Right hindlimb (tissue), 1 donor: ENCODE results near the gene VPS4A.
"Not testable (repeated sequence)": the region's sequence is repeated elsewhere in the genome, so short reads cannot be mapped to it uniquely, and the experiment has no call there.

Experiments
- DNase-seq: peaks from one replicate; pipeline ENCODE4 v3.0.0-alpha.2; 2018

The VPS4A gene

DNA sequence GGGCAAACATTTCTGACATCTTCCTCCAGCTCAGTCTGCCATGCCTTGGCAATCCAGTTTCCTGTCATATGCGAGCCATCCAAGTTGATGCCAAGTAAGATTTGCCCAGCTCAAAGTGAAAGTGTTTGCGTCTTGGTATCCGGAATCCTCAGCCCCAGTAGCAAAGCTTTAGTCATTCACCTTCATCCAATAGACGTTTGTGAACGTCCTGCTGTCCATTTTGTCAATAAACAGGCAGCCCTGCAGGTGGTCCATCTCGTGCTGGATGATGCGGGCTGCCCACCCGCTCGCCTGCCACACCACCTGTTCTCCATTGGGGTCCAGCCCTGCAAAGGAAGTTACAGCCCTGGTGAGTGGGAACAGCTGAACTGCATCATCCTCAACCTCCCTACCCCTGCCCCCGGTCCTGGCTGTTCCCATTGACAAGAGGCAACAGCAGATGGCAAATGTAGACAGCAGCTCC is 17.7 kb downstream of the VPS4A start:
- DNase-seq = no peak

DNA sequence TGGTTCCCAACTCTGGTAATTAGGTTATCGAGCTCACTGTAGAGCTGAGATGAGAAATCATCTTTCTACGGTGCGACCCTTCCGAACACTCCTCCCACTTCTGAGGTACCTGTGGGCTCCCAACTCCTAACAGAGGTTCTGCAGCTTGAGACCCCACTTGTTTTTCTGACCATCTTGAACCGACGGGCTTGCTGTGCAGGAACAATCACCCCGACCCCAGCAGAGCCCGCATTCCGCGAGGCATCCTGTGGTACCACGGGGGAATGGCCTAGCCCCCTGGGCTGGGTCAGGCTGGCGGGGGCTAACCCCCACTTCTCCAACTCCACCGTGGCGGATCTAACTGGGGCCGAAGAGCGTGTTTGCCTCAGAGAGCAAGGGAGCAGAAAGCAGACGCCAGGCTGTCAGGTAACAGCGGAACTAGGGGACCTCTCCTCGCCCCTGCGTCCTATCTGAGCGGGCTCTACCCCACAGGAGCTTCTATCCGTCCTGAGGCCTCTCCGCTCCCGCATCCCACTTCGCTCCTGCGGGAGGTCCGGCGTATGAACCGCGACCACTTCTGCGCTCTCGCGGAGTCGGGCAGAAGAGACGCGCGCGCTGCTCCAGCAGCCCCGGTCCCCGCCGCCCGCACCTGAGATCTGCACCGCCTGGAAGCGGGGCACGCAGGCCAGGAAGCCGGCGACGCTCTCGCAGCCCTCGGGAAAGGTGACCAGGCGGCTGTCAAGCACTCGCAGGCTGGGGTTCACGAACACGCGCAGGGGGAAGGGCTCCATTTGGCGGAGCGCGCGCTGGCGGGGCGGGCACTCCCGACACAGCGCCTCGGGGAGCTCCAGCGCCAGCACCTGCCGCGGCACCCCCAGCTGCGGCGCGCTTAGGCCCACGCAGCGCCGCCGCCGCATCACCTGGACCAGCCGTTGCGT is 18.5 kb downstream of the VPS4A start:
- DNase-seq = no peak

DNA sequence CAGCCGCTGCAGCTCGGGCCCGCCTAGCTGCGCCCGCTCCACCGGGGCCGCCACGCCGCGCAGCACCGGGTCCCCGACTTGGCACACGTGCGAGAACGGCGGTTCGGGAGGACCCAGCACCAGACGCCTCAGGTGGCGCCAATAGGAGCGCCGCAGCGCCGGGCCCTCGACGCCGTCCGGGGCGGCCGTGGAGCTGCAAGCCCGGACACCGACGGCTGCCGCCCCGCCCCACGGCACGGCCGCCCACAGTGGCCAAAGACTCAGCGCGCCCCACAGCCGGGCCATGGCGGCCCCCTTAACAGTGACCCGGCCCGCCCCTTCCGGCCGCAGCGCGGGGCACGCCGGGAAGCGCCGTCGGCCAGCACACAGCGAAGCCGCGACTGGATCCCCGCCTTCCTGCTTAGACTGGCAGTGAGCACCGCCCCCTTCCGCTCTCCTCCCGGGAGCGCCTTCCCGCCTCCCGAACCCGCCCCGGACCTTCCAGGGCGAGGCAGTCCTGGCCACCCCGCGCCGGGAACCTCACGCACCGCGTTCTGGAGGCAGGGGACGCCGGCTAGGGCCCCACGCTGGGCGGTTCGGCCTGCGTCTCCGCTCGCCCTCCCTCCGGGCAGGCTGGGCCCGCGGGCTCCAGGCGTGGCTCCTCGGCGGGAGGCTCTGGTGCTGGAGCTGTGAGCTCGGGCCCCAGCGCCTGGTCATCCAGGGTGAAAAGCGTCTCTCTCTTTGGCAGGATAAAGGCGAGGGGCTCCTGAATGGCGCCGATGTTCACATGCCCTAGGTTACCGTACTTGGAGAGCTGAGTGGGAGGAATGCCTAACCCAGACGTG is 19.3 kb downstream of the VPS4A start, which contains the start of gene PDF:
TSS of gene PDF (minus strand) at position 303 of the 824 bp plus-strand sequence. CDS start at position 285, 18 bp downstream.
- DNase-seq = peak; percentile 97

DNA sequence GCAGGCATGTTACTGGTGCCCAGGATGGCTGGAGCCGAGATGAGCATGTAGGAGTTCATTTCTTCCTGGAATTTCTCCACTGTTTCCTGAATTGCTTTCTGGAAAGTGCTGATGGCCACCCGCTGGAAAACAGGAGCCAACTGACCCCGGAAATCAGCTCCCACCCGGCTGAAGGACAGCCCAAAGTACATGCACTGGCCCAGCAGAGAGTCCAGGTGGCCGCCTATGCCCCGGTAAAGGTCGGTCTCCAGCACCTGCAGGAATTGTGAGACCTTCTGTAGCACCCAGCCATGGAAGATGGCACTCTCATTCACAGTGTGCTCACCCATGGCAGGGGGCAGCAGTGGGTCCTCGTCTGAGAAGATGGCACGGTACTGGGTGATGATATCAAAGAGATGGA is 23.5 kb downstream of the VPS4A start:
- DNase-seq = no peak

DNA sequence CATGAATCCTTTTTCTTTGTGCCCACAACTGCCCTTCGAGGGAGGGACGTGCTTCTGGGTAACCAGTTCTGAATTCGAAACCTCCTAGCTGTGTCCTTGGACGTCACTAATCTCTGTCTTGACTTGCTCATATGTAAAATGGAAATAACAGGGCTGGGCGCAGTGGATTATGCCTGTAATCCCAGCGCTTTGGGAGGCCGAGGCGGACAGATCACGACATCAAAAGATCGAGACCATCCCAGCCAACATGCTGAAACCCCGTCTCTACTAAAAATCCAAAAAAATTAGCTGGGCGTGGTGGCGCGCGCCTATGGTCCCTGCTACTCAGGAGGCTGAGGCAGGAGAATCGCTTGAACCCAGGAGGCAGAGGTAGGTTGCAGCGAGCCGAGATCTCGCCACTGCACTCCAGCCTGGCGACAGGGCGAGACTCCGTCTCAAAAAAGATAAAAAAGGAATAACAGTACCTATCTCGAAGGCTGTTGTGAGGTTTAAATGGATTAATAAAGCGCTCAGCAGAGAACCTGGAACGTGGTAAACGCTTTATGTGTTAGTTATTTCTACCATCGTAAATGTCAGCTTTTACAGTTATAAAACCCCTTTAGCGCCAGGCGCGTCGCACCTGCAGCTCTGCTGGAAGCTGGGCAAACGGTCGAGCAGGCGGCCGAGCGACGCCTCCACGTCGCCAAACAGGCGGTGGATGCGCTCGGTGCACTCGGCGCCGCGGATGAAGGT is 27.6 kb downstream of the VPS4A start:
- DNase-seq = no peak

DNA sequence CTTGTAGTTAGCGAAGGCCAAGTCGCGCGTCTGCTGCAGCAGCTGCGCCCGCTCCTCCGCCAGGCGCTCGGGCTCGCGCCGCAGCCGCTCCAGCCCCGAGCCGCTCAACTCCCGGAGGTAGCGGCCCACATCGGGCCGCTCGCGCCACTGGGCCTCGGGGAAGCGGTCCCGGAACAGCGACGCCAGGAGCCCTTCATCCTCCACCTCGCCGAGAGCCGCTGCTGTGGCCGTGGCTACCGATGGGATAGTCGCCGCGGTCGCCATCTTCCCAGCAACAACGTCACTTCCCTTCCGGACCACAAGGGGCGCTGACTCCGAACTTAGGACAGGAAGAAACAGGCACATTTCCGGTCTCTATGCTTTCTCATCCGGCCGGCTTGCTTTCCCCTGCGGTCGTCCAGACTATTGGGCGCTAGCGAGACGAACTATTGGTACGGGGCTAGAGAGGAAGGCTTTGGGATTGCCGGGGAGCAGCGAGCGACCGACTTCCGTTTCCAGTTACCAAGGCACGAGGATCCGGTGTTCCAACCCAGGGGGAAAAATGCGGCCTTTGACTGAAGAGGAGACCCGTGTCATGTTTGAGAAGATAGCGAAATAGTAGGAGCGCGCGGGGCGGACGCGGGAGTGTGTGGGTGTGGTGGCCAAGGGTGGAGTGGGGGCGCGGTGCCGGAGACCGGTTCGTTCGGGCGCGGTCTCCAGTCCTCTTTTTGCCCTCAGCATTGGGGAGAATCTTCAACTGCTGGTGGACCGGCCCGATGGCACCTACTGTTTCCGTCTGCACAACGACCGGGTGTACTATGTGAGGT is 28.3 kb downstream of the VPS4A start, which contains the start of the genes COG8 and NIP7:
TSS of gene COG8 (minus strand) at position 276 of the 806 bp plus-strand sequence. CDS start at position 264, 12 bp downstream.
TSS of gene NIP7 (plus strand) at position 484 of the 806 bp plus-strand sequence. CDS start at position 542, 58 bp downstream.
- DNase-seq = peak; percentile 98

DNA sequence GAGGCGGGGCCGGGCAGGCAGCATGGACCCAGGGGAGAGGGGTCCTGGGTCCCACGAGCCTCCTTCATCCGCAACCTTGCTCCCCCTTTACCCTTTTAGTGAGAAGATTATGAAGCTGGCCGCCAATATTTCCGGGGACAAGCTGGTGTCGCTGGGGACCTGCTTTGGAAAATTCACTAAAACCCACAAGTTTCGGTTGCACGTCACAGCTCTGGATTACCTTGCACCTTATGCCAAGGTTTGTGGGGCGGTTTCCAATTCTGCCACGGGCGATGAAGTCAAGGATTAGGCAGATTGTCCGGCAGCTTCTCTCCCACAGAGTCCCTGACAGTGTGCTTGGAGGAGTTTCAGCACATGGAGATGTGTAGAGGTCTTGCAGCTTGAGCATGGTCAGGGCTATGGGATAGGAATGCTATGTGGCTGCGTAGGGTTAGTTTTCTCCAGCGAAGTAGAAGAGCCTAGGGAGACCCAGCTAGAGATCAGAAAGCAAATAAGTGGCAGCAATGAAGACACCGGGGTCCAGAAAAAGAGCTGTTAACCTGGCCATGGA is 29.0 kb downstream of the VPS4A start:
- no peak for DNase-seq

DNA sequence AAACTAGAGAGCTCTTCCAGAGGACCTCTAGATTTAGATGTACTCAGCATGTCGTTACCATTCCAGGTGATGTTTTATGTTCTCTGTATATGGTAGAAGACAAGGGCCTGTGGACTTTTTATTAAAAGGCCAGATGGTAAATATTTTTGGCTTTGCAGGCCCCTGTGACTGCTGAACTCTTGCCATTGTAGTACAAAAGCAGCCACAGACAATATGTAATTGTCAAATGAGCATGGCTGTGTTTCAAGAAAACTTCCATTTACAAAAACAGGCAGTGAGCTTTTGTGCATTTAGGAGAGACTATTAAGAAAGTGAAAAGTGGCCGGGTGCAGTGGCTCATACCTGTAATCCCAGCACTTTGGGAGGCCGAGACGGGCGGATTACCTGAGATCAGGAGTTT is 33.0 kb downstream of the VPS4A start:
- DNase-seq = no peak

DNA sequence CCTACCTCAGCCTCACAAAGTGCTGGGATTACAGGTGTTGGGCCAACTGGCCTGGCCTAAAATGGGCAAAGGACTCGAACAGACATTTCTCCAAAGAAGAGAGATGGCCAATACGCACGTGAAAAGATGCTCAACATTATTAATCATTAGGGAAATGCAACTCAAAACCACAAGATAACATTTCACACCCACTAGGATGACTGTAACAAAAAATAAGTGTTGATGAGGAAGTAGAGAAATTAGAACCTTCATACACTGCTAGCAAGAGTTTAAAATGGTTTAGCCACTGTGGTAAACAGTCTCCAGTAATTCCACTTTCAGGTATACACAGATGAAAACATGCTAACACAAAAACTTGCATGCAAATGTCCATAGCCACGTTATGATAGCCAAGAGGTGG is 34.8 kb downstream of the VPS4A start:
- DNase-seq = no peak

DNA sequence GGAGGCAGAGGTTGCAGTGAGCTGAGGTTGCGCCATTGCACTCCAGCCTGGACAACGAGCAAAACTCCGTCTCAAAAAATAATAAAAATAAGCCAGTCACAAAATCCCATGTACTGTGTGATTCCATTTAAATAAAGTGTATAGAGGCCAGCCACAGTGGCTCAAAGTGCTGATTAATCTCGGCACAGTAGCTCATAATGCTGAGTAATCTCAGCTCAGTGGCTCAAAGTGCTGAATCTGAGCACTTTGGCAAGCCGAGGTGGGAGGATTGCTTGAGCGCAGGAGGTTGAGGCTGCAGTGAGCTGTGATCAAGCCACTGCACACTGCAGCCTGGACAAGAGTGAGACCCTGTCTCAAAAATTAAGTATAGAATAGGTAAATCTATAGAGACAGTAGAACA is 35.5 kb downstream of the VPS4A start:
- no peak for DNase-seq

DNA sequence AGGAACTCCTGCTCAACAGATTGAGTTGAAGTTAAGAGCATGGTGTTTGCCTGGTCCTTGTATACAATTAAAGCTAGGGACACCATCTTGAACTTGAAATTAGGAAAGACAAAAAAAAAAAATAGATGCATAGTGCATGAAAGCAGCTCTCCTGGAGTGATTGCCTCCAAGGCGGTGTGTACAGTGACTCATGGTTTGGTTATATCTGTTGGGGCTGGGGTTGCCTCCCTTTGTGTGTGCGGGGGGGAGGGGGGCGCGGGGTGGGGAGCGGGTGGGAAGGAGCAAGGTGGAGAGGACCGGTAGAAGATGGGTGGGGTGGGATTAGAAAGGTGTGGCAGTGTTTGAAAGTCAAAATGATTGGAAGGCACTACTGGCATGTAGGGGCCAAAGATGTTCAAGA is 37.1 kb downstream of the VPS4A start:
- no peak for DNase-seq

DNA sequence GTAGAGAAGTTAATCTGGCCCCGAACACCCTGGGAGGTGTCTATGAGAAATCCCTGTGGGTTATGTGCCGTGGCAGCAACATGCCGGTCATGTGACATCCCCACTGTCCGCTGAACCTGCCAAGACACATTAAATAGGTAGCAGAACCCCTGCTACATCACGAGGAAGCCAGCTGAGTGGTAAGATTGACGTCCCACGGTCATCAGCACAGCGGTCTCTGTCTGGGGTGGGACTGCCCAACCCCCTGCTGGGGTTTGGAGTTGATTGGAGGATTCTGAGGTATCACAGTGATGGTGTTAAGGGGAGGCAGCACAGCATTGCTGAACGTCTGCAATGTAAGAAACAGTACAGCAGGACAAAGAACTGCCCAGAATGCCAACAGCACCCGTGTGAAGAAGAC is 38.4 kb downstream of the VPS4A start:
- DNase-seq = no peak

DNA sequence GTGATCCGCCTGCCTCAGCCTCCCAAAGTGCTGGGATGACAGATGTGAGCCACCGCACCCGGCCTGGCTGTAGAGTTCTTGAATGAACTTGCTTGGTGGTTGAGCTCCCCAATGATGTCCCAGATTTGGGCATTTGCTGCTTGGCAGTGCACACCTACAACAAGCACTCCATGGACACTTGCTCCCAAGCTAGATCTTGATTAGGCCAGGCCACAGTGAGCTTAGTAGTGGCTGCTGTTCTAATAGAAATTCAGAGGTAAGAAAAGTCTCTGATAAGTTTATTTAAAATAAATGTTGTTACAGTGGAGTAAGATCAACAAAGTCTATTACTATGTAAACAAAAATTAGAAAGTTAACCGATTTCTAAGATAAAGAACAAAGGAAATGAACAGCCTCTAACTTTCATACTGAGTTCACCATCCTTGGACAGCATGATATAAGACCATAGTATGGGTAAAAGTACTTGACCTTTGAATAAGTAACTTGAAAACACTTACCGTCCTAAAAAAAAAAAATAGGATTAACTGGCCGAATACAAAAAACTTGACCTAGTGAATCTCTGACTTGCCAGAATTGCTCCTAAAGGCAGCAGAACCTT is 39.5 kb downstream of the VPS4A start:
- DNase-seq = no peak

DNA sequence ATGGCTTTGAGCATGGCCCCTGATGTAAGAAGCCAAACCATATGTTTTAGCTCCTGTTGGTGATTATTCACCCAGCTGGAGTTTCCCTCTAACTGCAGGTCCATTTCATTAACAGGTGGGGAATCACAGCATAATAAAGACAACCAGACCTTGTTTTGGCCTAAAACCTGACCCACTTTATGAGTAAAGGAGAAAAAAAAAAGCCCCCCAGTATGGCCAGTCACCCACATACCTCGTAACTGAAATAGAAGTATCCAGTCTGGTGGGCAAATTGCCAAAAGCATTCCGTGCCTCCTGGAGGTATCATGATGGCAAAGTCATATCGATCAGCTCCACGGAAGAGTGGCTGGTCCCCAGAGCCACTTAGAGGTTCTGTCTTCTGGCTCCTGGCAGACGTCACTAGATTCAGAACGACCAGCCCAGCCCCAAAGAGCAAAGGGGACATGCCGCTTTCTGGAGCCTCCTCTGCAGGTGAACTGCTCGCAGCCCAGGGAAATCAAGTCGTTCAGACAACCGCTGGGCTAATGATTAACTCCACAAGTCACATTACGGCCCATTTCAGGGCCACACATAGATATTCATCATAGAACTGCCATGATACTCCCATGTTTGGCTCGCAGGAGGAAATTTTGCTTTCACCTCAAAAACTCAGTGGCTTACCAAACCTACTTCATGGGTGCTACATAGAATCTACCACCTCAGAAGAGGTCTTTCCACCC is 40.3 kb downstream of the VPS4A start, which contains the start of gene TMED6:
TSS of gene TMED6 (minus strand) at position 478 of the 719 bp plus-strand sequence. CDS start at position 445, 33 bp downstream.
- DNase-seq = no peak

DNA sequence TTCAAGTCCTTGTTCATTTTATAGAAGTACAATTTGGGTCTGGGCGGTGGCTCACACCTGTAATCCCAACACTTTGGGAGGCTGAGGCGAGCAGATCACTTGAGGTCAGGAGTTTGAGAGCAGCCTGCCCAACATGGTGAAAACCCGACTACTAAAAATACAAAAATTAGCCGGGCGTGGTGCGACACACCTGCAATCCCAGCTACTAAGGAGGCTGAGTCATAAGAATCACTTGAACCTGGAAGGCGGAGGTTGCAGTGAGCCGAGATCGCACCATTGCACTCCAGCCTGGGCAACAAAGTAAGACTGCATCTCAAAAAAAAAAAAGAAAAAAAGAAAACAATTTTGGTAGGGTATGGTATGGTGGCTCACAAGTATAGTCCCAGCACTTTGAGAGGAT is 48.9 kb downstream of the VPS4A start:
- not testable (repeated sequence) for DNase-seq

DNA sequence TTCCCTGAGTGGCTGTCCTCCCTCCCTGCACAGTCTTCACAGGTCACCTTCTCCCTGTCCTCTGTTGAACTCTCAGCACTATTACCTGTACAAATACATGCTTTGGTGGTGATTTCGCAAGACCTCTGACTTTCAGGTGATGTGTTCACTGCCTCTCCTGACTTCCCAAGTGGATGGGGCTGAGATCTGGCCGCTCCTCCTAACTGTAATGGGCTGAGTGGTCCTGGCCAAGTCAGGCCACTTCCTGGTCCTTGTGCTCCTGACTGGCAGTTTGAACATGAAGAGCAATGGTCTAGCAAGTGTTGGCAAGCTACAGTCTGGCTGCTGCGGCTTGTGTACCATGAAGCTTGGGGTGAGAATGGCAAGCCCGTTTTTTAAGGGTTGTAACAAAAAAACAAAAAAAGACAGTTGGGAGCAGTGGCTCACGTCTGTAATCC is 52.1 kb downstream of the VPS4A start:
- DNase-seq = no peak

DNA sequence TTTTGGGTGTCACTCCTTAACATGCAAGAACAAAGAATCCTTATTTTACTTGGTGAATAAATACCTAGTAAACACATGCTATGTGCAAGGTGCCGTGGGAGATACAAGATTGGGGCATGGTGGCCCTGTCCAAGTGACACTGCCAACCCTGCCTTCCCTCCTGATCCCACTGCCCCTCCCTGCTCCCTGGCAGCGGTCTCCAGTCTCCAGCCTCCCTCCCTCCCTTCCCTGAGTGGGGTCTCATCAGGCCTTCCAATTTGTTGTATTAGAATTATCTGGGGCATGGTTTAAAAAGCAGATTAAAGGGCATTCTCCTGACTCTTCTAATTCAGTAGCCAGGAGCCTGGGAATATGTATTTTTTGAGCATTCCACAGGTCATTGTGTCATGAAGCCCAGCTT is 52.9 kb downstream of the VPS4A start:
- no peak for DNase-seq

DNA sequence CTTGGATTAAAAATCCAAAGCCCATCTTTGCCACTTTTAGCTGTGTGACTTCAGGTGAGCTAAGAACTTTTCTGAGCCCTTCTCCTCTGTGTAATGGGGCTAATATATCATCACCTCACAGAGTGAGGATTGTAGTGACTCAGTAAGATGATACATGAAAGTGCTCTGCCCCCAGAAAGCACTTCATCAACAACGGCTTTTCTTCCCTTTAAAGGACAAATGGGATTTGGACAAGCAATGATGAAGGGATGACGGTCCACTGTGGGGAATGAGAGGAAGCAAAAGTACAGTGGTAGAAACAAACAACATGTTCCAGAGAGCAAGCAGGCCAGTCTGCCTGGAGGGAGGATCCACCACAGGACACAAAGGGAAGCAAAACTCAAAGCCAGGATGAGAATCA is 54.8 kb downstream of the VPS4A start:
- no peak for DNase-seq

DNA sequence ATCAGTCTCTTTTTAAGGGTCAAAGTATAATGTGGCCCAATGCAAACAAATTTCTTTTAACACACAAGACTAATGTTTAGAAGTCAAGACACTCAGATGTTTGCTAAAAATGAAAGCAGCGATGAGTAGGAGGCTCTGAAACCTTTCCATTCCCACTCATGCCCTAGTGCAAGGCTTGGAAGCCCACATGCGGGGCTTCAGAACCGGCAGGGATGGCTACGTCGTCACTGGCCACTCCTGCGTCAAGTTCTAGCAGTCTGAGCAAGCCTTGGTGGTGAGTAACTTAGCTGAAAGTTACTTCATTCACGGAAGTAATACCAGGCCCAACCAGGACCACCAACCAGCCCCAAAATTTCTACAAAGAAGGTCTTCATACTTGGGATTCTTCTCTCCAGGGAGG is 55.3 kb downstream of the VPS4A start:
- DNase-seq = no peak

DNA sequence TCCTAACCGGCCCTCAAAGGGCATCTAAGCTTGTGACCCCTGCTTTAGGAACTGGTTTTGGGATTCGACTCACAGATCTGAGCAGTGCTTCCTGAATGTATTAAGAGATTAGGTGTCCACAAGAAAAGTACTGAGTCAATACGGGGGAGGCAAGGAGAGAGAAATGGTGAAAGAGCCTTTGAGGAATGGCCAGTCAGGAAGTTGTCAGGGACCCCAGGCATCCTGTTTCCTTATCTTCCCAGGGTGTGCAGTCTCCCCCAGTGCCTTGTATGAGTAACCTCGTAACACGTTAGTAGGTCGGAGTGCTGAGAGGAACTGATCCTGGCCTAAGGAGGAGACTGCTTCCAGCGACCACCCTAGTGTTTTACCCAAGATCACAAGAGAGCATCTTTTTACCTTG is 56.8 kb downstream of the VPS4A start:
- DNase-seq = no peak
